A673 (cell line): ENCODE results near the gene MLN. TPM values are rescaled to one million over a fixed set of nuclear protein-coding genes. Genes with fewer than 3 reads are reported as not detected.

Source experiments
- BruUV-seq: library from RNA; stranded (reverse); fragments of 400-500 nt; replicated peaks from 2 replicates; lab custom pipeline; 2021; lab: Mats Ljungman, UMichigan
- CTCF ChIA-PET: fragments of 300-600 bp; sonication (Branson Sonifier 250); formaldehyde crosslinking; loops from one replicate; lab custom pipeline; 2022; ENCODE audit warnings: antibody characterized with exemption; lab: Charles Lee
- POLR2A ChIA-PET: fragments of 300-600 bp; sonication (Branson Sonifier 250); formaldehyde crosslinking; loops from one replicate; lab custom pipeline; 2022; ENCODE audit warnings: antibody characterized with exemption; ENCODE audit not compliant: low non-redundant PET; lab: Charles Lee
- DNase-seq: peaks from one replicate; pipeline ENCODE4 v3.0.0-alpha.2; 2015; ENCODE audit warnings: low spot score
- H3K27ac ChIP-seq: fragments of 200-600 bp; sonication (generic); 2 replicates; pipeline ENCODE4 v1.5.1; 2016; ENCODE audit warnings: mixed run types, low read depth, mild to moderate bottlenecking, mixed read lengths, antibody characterized with exemption, low read length; ENCODE audit not compliant: poor library complexity, severe bottlenecking
- H3K27me3 ChIP-seq: fragments of 200-600 bp; sonication (generic); replicated peaks from 2 replicates; pipeline ENCODE4 v1.6.1; 2017; ENCODE audit warnings: mixed run types, low read depth, mild to moderate bottlenecking, mixed read lengths, antibody characterized with exemption, low read length; ENCODE audit not compliant: insufficient read depth, poor library complexity
- H3K36me3 ChIP-seq: fragments of 200-600 bp; sonication (generic); 2 replicates; pipeline ENCODE4 v1.6.1; 2016; ENCODE audit warnings: mixed run types, mild to moderate bottlenecking, mixed read lengths, antibody characterized with exemption, low read length; ENCODE audit not compliant: insufficient read depth, poor library complexity, severe bottlenecking
- H3K4me1 ChIP-seq: fragments of 200-600 bp; sonication (generic); 2 replicates; pipeline ENCODE4 v1.6.1; 2017; ENCODE audit warnings: mixed run types, mild to moderate bottlenecking, mixed read lengths, antibody characterized with exemption, low read length; ENCODE audit not compliant: insufficient read depth, poor library complexity, severe bottlenecking
- H3K4me3 ChIP-seq: fragments of 200-600 bp; sonication (generic); 2 replicates; pipeline ENCODE4 v1.5.1; 2016; ENCODE audit warnings: low read depth, mixed run types, mild to moderate bottlenecking, mixed read lengths, low read length; ENCODE audit not compliant: poor library complexity, severe bottlenecking
- H3K9me3 ChIP-seq: fragments of 200-600 bp; sonication (generic); 2 replicates; pipeline ENCODE4 v1.6.1; 2016; ENCODE audit warnings: mixed run types, low read depth, mild to moderate bottlenecking, mixed read lengths, antibody characterized with exemption, low read length; ENCODE audit not compliant: poor library complexity, severe bottlenecking
- CTCF ChIP-seq: fragments of 300-800, 200-600 bp; sonication (generic); conservative IDR thresholded peaks from 2 replicates; pipeline ENCODE4 v1.5.1; 2017; ENCODE audit warnings: low read depth, mild to moderate bottlenecking, antibody characterized with exemption, low read length, moderate library complexity, mixed read lengths
- EZH2 ChIP-seq: fragments of 200-600 bp; sonication (generic); IDR thresholded peaks from 2 replicates; pipeline ENCODE4 v1.6.1; 2017; ENCODE audit warnings: borderline replicate concordance, low read depth, mild to moderate bottlenecking, mixed read lengths, antibody characterized with exemption, low read length; ENCODE audit not compliant: poor library complexity, severe bottlenecking
- intact Hi-C: fragments of 100-400 bp; cut with micrococcal nuclease; formaldehyde crosslinking; loops from one replicate; pipeline ENCODE4 v1.10.0; 2022; ENCODE audit not compliant: unreplicated experiment
- total RNA-seq: library from RNA; stranded (reverse); gene quantifications from 2 replicates; pipeline ENCODE4 v1.2.3, GENCODE V29; 2021

MLN gene
- total RNA-seq, 1 experiment from 2014 or later, result not detected

- ChIA-PET CTCF (interaction anchor here (0.9 to 2.4 kb wide), 7 partner anchors 9 to 284 kb away, joined by 3 to 25 read pairs (median 6); partner anchors contain the start of gene UQCC2), POLR2A (no interaction called here)
- Histone ChIP-seq H3K9me3 (no peaks in the 10 kb centered on the region), H3K36me3 (peaks cover 27% of the 10 kb centered on the region), H3K4me3 (no peak overlapping the region), H3K27ac (peak overlapping the region; percentile 97), H3K4me1 (peaks cover 53% of the 10 kb centered on the region), H3K27me3 (no peaks in the 10 kb centered on the region)
- intact Hi-C loops, result loop anchor here (1.0 to 5.0 kb wide), 4 partner anchors 26 to 384 kb away; partner anchors contain the start of gene UQCC2
- BruUV-seq, result no TSS peak
- no peak for DNase-seq
- TF ChIP-seq EZH2 (no peak), CTCF (no peak)
Measured at GRCh38 chr6:33770833-33771145, 33.0 kb downstream of the MLN start.

- no TSS peak for BruUV-seq
- intact Hi-C loops, result loop anchor here (2.0 to 5.0 kb wide), 3 partner anchors 25 to 385 kb away; partner anchors contain the start of gene UQCC2
- Histone ChIP-seq H3K27ac (peak overlapping the region; percentile 97), H3K27me3 (no peaks in the 10 kb centered on the region), H3K4me1 (peaks cover 53% of the 10 kb centered on the region), H3K36me3 (peaks cover 22% of the 10 kb centered on the region), H3K9me3 (no peaks in the 10 kb centered on the region), H3K4me3 (no peak overlapping the region)
- CTCF ChIA-PET, result interaction anchor here (0.5 to 1.9 kb wide), 3 partner anchors 24 to 187 kb away, joined by 3 to 9 read pairs (median 5); partner anchors contain the start of gene UQCC2
- POLR2A ChIA-PET, result interaction anchor here (0.6 to 0.7 kb wide), 2 partner anchors 31 to 59 kb away, joined by 3 to 8 read pairs; partner anchors contain the start of gene UQCC2
- TF ChIP-seq EZH2, result no peak
- DNase-seq, result no peak
Measured at GRCh38 chr6:33770124-33770832, 33.5 kb downstream of the MLN start.

- Histone ChIP-seq H3K4me1 (peaks cover 53% of the 10 kb centered on the region), H3K27me3 (no peaks in the 10 kb centered on the region), H3K27ac (peak overlapping the region; percentile 97), H3K4me3 (no peak overlapping the region), H3K36me3 (peaks cover 14% of the 10 kb centered on the region), H3K9me3 (no peaks in the 10 kb centered on the region)
- no TSS peak for BruUV-seq
- no peak for TF ChIP-seq EZH2
- no peak for TF ChIP-seq CTCF
- ChIA-PET CTCF (interaction anchor here (0.6 kb wide), 1 partner anchor 21 kb away, joined by 8 read pairs; no protein-coding TSS in a partner anchor), POLR2A (no interaction called here)
- no peak for DNase-seq
- intact Hi-C loops, result no loop called here
Measured at GRCh38 chr6:33769248-33769821, 34.5 kb downstream of the MLN start.
